Measurements from ENCODE around the gene SCFD2. TPM values are rescaled to one million over a fixed set of nuclear protein-coding genes. Genes with fewer than 3 reads are reported as not detected.

The SCFD2 gene
- polyA plus RNA-seq, 4 donors, result 2.2 to 8.4 (median 5.6) TPM

Other genes starting within 250 kb of the SCFD2 start
- gene FIP1L1, start 11.6 kb upstream of the SCFD2 start, polyA plus RNA-seq, result 10 to 100 TPM; 17.0 to 56.6 (median 26.6) TPM
- gene LNX1, start 225.4 kb upstream of the SCFD2 start, polyA plus RNA-seq, result 10 to 100 TPM in 2 of 4 donors, 1 to 10 TPM in 2; 6.4 to 13.7 (median 9.1) TPM

Measured in small intestine (tissue), 4 donors.